DND-41 (cell line): ENCODE results near the gene GSTP1.

Experiments used
- EZH2 ChIP-seq: IDR thresholded peaks from 3 replicates; pipeline ENCODE4 v1.6.1; 2012; ENCODE audit warnings: borderline replicate concordance, low read depth, mild to moderate bottlenecking, moderate library complexity, low read length, inconsistent platforms; ENCODE audit not compliant: severe bottlenecking
- TF ChIP-seq, protein P1 (sequence below): IDR thresholded peaks from 2 replicates; pipeline ENCODE4 v1.5.1; 2012; ENCODE audit warnings: borderline replicate concordance, low read length, moderate library complexity, mild to moderate bottlenecking; ENCODE audit not compliant: poor library complexity, severe bottlenecking; ENCODE audit errors: extremely low read depth

DNA sequence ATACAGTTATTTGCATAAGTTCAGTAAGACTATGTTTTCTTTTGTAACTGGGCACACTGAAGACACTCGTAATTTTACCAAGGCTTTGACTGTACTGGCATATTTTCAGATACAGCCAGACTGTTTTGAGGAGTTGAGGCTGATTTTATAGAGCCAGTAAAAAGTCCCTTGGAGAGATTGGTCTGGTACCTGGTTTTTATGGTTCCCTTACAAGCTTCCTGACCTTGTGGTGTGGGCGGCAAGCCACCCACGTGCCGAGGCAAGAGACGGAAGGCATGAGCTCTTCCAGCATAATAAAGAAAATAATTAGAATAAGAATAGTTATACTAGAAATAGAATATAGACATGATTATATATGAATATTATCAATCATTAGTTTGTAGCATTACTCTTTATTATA, 11.3 kb upstream of the GSTP1 start:
- TF ChIP-seq, protein P1, sequence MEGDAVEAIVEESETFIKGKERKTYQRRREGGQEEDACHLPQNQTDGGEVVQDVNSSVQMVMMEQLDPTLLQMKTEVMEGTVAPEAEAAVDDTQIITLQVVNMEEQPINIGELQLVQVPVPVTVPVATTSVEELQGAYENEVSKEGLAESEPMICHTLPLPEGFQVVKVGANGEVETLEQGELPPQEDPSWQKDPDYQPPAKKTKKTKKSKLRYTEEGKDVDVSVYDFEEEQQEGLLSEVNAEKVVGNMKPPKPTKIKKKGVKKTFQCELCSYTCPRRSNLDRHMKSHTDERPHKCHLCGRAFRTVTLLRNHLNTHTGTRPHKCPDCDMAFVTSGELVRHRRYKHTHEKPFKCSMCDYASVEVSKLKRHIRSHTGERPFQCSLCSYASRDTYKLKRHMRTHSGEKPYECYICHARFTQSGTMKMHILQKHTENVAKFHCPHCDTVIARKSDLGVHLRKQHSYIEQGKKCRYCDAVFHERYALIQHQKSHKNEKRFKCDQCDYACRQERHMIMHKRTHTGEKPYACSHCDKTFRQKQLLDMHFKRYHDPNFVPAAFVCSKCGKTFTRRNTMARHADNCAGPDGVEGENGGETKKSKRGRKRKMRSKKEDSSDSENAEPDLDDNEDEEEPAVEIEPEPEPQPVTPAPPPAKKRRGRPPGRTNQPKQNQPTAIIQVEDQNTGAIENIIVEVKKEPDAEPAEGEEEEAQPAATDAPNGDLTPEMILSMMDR: no peak
- no peak for TF ChIP-seq EZH2
